Uterus (tissue), 2 donors: ENCODE measurements around the gene ANKRD29.

Source experiments
- CTCF ChIP-seq, 4 experiments: fragments of 200-600 bp in 2 of 4; fragments of 450-650 bp in 2 of 4; sonication (generic) in 2 of 4; IDR thresholded peaks; one replicate each; pipeline ENCODE4 v1.5.1; 2016 to 2019; ENCODE audit warnings: antibody characterized with exemption in 4 of 4, mild to moderate bottlenecking in 2 of 4, moderate library complexity in 1 of 4
- POLR2A ChIP-seq, 2 donors: fragments of 450-650 bp; IDR thresholded peaks; one replicate each; pipeline ENCODE4 v1.6.1; 2016; ENCODE audit warnings: antibody characterized with exemption in 2 of 2, mild to moderate bottlenecking in 1 of 2, moderate library complexity in 1 of 2

- no peak for TF ChIP-seq CTCF (IDR thresholded peaks at IDR 0.05)
- TF ChIP-seq POLR2A (IDR thresholded peaks at IDR 0.05): no peak
Observed at GRCh38 chr18:23609390-23610023, 53.2 kb downstream of the ANKRD29 start.
